ENCODE measurements around the gene ZNF546. TPM values are rescaled to one million over a fixed set of nuclear protein-coding genes. Genes with fewer than 3 reads are reported as not detected.
A peak's percentile ranks its signal among the peaks of the same experiment; 100 is the strongest.
"Not testable (repeated sequence)": the region's sequence is repeated elsewhere in the genome, so short reads cannot be mapped to it uniquely, and the experiment has no call there.

ZNF546 gene
- total RNA-seq, 1 experiment from 2014 or later, result 1.8 TPM

- DNase-seq (ENCODE audit: low read depth), result no peak
These were observed 13.1 kb upstream of the ZNF546 start for GRCh38 chr19:39983695-39984300.

GRCh38 chr19:39986643-39987042 is 10.2 kb upstream of the ZNF546 start:
- DNase-seq (ENCODE audit: low read depth), result no peak

- DNase-seq (ENCODE audit: low read depth), result no peak
These were observed 9.7 kb upstream of the ZNF546 start for GRCh38 chr19:39987167-39987566.

- DNase-seq (ENCODE audit: low read depth), result no peak
These were observed 9.3 kb upstream of the ZNF546 start for GRCh38 chr19:39987596-39987995.

- no peak for DNase-seq (ENCODE audit: low read depth)
These were observed 3.3 kb upstream of the ZNF546 start for GRCh38 chr19:39993605-39994004.

- DNase-seq (ENCODE audit: low read depth), result no peak
These were observed 2.5 kb upstream of the ZNF546 start for GRCh38 chr19:39994361-39994760.

- DNase-seq (ENCODE audit: low read depth), result no peak
These were observed 1.1 kb upstream of the ZNF546 start for GRCh38 chr19:39995794-39996193.

- DNase-seq (ENCODE audit: low read depth), result no peak
These were observed 546 bp upstream of the ZNF546 start for GRCh38 chr19:39996218-39996810.

GRCh38 chr19:39997638-39998216 is 867 bp downstream of the ZNF546 start:
- DNase-seq (ENCODE audit: low read depth), result no peak

- peak; percentile 34 for DNase-seq (ENCODE audit: low read depth)
These were observed 1.6 kb downstream of the ZNF546 start for GRCh38 chr19:39998501-39998900.

GRCh38 chr19:40005691-40006272 is 8.9 kb downstream of the ZNF546 start:
- DNase-seq (ENCODE audit: low read depth), result no peak

- peak; percentile 78 for DNase-seq (ENCODE audit: low read depth)
These were observed 9.4 kb downstream of the ZNF546 start for GRCh38 chr19:40006273-40006691.

GRCh38 chr19:40009674-40010073 is 12.8 kb downstream of the ZNF546 start:
- DNase-seq (ENCODE audit: low read depth), result no peak

- DNase-seq (ENCODE audit: low read depth), result no peak
These were observed 17.1 kb downstream of the ZNF546 start for GRCh38 chr19:40013991-40014390.

GRCh38 chr19:40023969-40024368 is 27.1 kb downstream of the ZNF546 start:
- DNase-seq (ENCODE audit: low read depth), result no peak

- no peak for DNase-seq (ENCODE audit: low read depth)
These were observed 29.2 kb downstream of the ZNF546 start for GRCh38 chr19:40025938-40026596.

GRCh38 chr19:40026597-40026970 is 29.7 kb downstream of the ZNF546 start:
- DNase-seq (ENCODE audit: low read depth), result no peak

- no peak for DNase-seq (ENCODE audit: low read depth)
These were observed 37.2 kb downstream of the ZNF546 start for GRCh38 chr19:40033989-40034560.

GRCh38 chr19:40035996-40036395 is 39.1 kb downstream of the ZNF546 start:
- DNase-seq (ENCODE audit: low read depth), result peak; percentile 12

- not testable (repeated sequence) for DNase-seq (ENCODE audit: low read depth)
These were observed 41.2 kb downstream of the ZNF546 start for GRCh38 chr19:40038047-40038446.

GRCh38 chr19:40041718-40042117 is 44.9 kb downstream of the ZNF546 start:
- not testable (repeated sequence) for DNase-seq (ENCODE audit: low read depth)

GRCh38 chr19:40053491-40053890 is 56.6 kb downstream of the ZNF546 start:
- DNase-seq (ENCODE audit: low read depth), result no peak
